OCI-LY1 (cell line): Measurements from ENCODE around the gene MAGI2.

Experiments
- CTCF ChIP-seq: fragments of 200-600 bp; sonication (generic), shearing (Covaris generic); IDR thresholded peaks from 2 replicates; pipeline ENCODE4 v1.5.1; 2017; ENCODE audit warnings: mild to moderate bottlenecking, antibody characterized with exemption, low read length, moderate library complexity, mixed read lengths
- EZH2 ChIP-seq: fragments of 200-600 bp; sonication (generic), shearing (Covaris generic); IDR thresholded peaks from 2 replicates; pipeline ENCODE4 v1.8.0; 2017; ENCODE audit warnings: borderline replicate concordance, mixed run types, mild to moderate bottlenecking, antibody characterized with exemption, low read length, moderate library complexity, mixed read lengths

DNA sequence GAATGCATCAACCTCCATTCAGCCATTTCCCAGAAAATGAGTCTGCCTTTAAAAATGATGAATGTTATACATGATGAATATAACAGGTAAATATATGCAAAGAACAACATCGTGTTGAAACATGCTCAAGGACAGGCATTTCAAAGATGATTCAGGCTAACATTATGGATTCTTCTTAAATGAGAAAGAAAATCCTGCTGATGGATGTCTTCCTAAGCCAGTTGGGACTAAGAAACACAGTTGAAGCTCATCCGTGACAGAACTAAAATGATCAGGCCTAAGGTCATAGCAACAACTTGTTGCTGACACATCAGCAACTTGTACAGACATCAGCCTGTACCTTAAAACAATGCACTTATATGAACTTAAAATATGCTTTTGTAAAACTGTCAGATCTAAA lies 267.9 kb downstream of the MAGI2 start:
- TF ChIP-seq CTCF (no peak), EZH2 (no peak)
